ENCODE data around the gene LMF2. TPM values are rescaled to one million over a fixed set of nuclear protein-coding genes. Genes with fewer than 3 reads are reported as not detected.

Gene LMF2
- total and polyA plus RNA-seq, 2 of the 8 experiments (the other 6 are each of a cell fraction or from before 2014, with no cell fraction given) = 34.3 to 62.9 TPM

DNA sequence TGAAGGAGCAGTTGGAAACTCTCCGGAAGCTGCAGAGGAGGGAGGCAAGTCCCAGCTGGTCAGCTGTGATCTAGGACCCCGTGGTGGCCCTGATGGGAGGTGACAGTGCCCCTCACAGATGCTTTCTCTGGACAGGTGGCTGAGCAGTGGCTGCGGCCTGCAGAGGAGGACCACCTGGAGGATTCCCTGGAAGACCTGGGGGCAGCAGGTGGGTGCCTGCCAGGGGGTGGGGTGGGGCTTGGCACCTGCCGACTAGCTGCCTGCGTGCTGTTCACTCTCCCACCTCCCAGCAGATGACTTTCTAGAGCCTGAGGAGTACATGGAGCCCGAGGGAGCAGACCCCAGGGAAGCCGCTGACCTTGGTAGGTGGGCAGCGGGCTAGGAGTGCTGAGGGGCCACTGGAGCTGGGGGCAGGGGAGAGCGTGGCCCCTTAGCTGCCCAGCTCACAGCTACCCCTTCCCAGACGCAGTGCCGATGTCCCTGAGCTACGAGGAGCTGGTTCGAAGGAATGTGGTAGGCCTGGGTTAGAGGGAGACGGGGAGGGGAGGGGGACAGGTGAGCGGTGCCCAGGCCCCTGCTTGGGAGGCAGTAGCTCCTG is 14.8 kb upstream of the LMF2 start:
- peaks cover 4 to 18% of the 10 kb centered on the region in 2 experiments for H4K20me1 ChIP-seq (replicated peaks in 1 of 2; ENCODE audit: control insufficient read depth in 1 of 2, insufficient read depth in 2 of 2, low read length in 2 of 2)
- no peak overlapping the region for H2AK5ac ChIP-seq (ENCODE audit: low read depth, low read length)
- no peak overlapping the region for H3K18ac ChIP-seq (ENCODE audit: extremely low read depth, low read length)
- H2BK12ac ChIP-seq (ENCODE audit: low read depth, low read length) = no peak overlapping the region
- FAIRE-seq (no peak), DNase-seq (ENCODE audit: low read depth in 1 of 2, low spot score in 2 of 2) (no peak)
- CTCF ChIA-PET (ENCODE audit: partially characterized antibody) = interaction anchor here (0.6 to 1.5 kb wide), 7 partner anchors 13 to 798 kb away, joined by 3 to 4 read pairs (median 3); no protein-coding TSS in a partner anchor
- H3K79me2 ChIP-seq (ENCODE audit: control insufficient read depth in 1 of 2, insufficient read depth in 2 of 2, low read length in 2 of 2) = no peaks in the 10 kb centered on the region
- no peak overlapping the region for H4K8ac ChIP-seq (ENCODE audit: extremely low read depth, insufficient read depth, low read length)
- no peak overlapping the region for H2BK20ac ChIP-seq (ENCODE audit: low read length)
- no peak overlapping the region for H3K9ac ChIP-seq (replicated peaks in 1 of 4; ENCODE audit: extremely low read depth in 1 of 4, low read depth in 3 of 4, low read length in 3 of 4)
- H2BK5ac ChIP-seq (ENCODE audit: low read depth, low read length) = no peak overlapping the region
- peaks cover 0 to 7% (median 3%) of the 10 kb centered on the region in 4 experiments; a peak in 4 of 7 replicates for H3K27me3 ChIP-seq (replicated peaks in 1 of 4; ENCODE audit: control insufficient read depth in 3 of 4, extremely low read depth in 1 of 4, insufficient read depth in 3 of 4, low read length in 3 of 4)
- peaks cover 0 to 9% (median 5%) of the 10 kb centered on the region in 4 experiments; a peak in 5 of 7 replicates for H3K4me1 ChIP-seq (replicated peaks in 1 of 4; ENCODE audit: control insufficient read depth in 3 of 4, insufficient read depth in 4 of 4, low read length in 3 of 4)
- H3K4me3 ChIP-seq (ENCODE audit: extremely low read depth in 1 of 4, insufficient read depth in 2 of 4, low read depth in 3 of 4, low read length in 4 of 4) = no peak overlapping the region
- no peak overlapping the region for H3K27ac ChIP-seq (ENCODE audit: low read depth, low read length)
- H2BK15ac ChIP-seq (ENCODE audit: low read length) = no peak overlapping the region
- H3K14ac ChIP-seq (ENCODE audit: insufficient read length) = no peak overlapping the region
- no peak overlapping the region for H3K56ac ChIP-seq (replicated peaks; ENCODE audit: insufficient read length, low read depth, low read length)
- no peak overlapping the region for H2BK120ac ChIP-seq (replicated peaks; ENCODE audit: low read depth, low read length)
- no peak overlapping the region for H3K23ac ChIP-seq (ENCODE audit: insufficient read length)
- POLR2A ChIA-PET (ENCODE audit: partially characterized antibody) = interaction anchor here (1.0 to 1.7 kb wide), 2 partner anchors 14 to 56 kb away, joined by 3 to 9 read pairs; partner anchors contain the start of genes LMF2 and NCAPH2
- H3K4me2 ChIP-seq (ENCODE audit: insufficient read depth in 1 of 2, low read depth in 2 of 2, low read length in 2 of 2) = no peak overlapping the region
- no peaks in the 10 kb centered on the region for H3K9me3 ChIP-seq (ENCODE audit: insufficient read depth in 2 of 2, low read depth in 1 of 2, low read length in 1 of 2)
- H4K5ac ChIP-seq (ENCODE audit: insufficient read length, low read depth, low read length) = no peak overlapping the region
- WGBS, 2 experiments (ENCODE audit: extremely low coverage in 1 of 2, insufficient coverage in 1 of 2, insufficient read length in 1 of 2, insufficient replicate concordance in 2 of 2, low coverage in 1 of 2, low lambda C conversion rate in 2 of 2, missing lambda C conversion rate in 1 of 2) = 87% methylated on average over 11 of the region's 15 CpGs; no CpG with 5 or more reads in 1 of the 2 experiments
- H3K4ac ChIP-seq (replicated peaks; ENCODE audit: insufficient read length, low read depth, low read length) = no peak overlapping the region
- no peak overlapping the region for H4K91ac ChIP-seq (replicated peaks; ENCODE audit: insufficient read length, low read length)
- H2AFZ ChIP-seq (ENCODE audit: low read length) = no peak overlapping the region
- H3K23me2 ChIP-seq (ENCODE audit: low read depth, low read length) = peaks cover 17% of the 10 kb centered on the region; the same call in 1 of the 2 replicates
- no peaks in the 10 kb centered on the region for H3K79me1 ChIP-seq (ENCODE audit: low read depth, low read length)
- H3K36me3 ChIP-seq (ENCODE audit: control insufficient read depth in 2 of 4, insufficient read depth in 4 of 4, low read length in 3 of 4) = peaks cover 4 to 25% (median 19%) of the 10 kb centered on the region in 4 experiments; a peak in 7 of 8 replicates
- TF ChIP-seq GABPA (IDR thresholded peaks at IDR 0.05; ENCODE audit: borderline replicate concordance, insufficient read depth, low read length) (no peak), YY1 (IDR thresholded peaks at IDR 0.05; ENCODE audit: low read depth, low read length) (no peak), POLR2A (IDR thresholded peaks at IDR 0.05; ENCODE audit: control extremely low read depth in 1 of 2, low read depth in 2 of 2, low read length in 2 of 2) (no peak), RFX5 (IDR thresholded peaks at IDR 0.05; ENCODE audit: borderline replicate concordance, low read depth, low read length) (no peak), CHD1 (IDR thresholded peaks at IDR 0.05; ENCODE audit: low read depth, low read length) (no peak), CHD2 (IDR thresholded peaks at IDR 0.05; ENCODE audit: low read length) (no peak), E2F6 (IDR thresholded peaks at IDR 0.05) (no peak), ASH2L (IDR thresholded peaks at IDR 0.05; ENCODE audit: low read length) (no peak), CEBPB (IDR thresholded peaks at IDR 0.05; ENCODE audit: low read depth, low read length) (no peak), SRF (IDR thresholded peaks at IDR 0.05; ENCODE audit: low read depth, low read length) (no peak), KDM5A (IDR thresholded peaks at IDR 0.05; ENCODE audit: low read length) (no peak), CTBP2 (IDR thresholded peaks at IDR 0.05; ENCODE audit: borderline replicate concordance, insufficient read depth, insufficient read length, low read length) (no peak)

Data from H1 (cell line).